Nephron progenitor cell (in vitro differentiated cells): Measurements from ENCODE around the gene TSN.

ENCODE experiments used
- DNase-seq: peaks from one replicate; pipeline ENCODE4 v3.0.0; 2021
- H3K27ac Mint-ChIP-seq: 2 replicates; pipeline ENCODE4 v1.8.0; 2021; ENCODE audit warnings: mild to moderate bottlenecking, moderate library complexity, mixed read lengths
- H3K27me3 Mint-ChIP-seq: 2 replicates; pipeline ENCODE4 v1.8.0; 2021; ENCODE audit warnings: mild to moderate bottlenecking, low read depth, mixed read lengths; ENCODE audit not compliant: poor library complexity
- H3K36me3 Mint-ChIP-seq: 2 replicates; pipeline ENCODE4 v1.8.0; 2021; ENCODE audit warnings: low read depth, mixed read lengths
- H3K4me1 Mint-ChIP-seq: 2 replicates; pipeline ENCODE4 v1.8.0; 2021; ENCODE audit warnings: mixed read lengths
- H3K4me3 Mint-ChIP-seq: 2 replicates; pipeline ENCODE4 v1.8.0; 2021; ENCODE audit warnings: mild to moderate bottlenecking, moderate library complexity, mixed read lengths
- H3K9me3 Mint-ChIP-seq: 2 replicates; pipeline ENCODE4 v1.8.0; 2021; ENCODE audit warnings: mild to moderate bottlenecking, moderate library complexity, mixed read lengths
- CTCF ChIP-seq: fragments of 200-600 bp; sonication (generic); IDR thresholded peaks from 2 replicates; pipeline ENCODE4 v1.5.0; 2021; ENCODE audit warnings: antibody characterized with exemption

The TSN gene

GRCh38 chr2:121783180-121783579, 27.7 kb downstream of the TSN start:
- Mint-ChIP-seq H3K36me3 (no peaks in the 10 kb centered on the region), H3K4me3 (no peak overlapping the region), H3K4me1 (no peaks in the 10 kb centered on the region), H3K27ac (no peak overlapping the region), H3K27me3 (peaks cover 8% of the 10 kb centered on the region), H3K9me3 (peaks cover under 1% of the 10 kb centered on the region)
- DNase-seq = no peak
- no peak for TF ChIP-seq CTCF

GRCh38 chr2:121788685-121789084, 33.2 kb downstream of the TSN start:
- Mint-ChIP-seq H3K36me3 (no peaks in the 10 kb centered on the region), H3K4me1 (peaks cover 5% of the 10 kb centered on the region), H3K9me3 (peaks cover 7% of the 10 kb centered on the region), H3K27ac (no peak overlapping the region), H3K27me3 (peaks cover 17% of the 10 kb centered on the region), H3K4me3 (no peak overlapping the region)
- TF ChIP-seq CTCF = no peak
- no peak for DNase-seq

GRCh38 chr2:121790276-121790956, 35.0 kb downstream of the TSN start:
- peaks cover 7% of the 10 kb centered on the region for H3K9me3 Mint-ChIP-seq
- no peak overlapping the region for H3K4me3 Mint-ChIP-seq
- no peak for DNase-seq
- peaks cover 5% of the 10 kb centered on the region for H3K4me1 Mint-ChIP-seq
- H3K27me3 Mint-ChIP-seq = peaks cover 18% of the 10 kb centered on the region
- no peak overlapping the region for H3K27ac Mint-ChIP-seq
- no peaks in the 10 kb centered on the region for H3K36me3 Mint-ChIP-seq
- TF ChIP-seq CTCF = no peak

- H3K4me1 Mint-ChIP-seq = peaks cover 5% of the 10 kb centered on the region
- no peak for TF ChIP-seq CTCF
- no peak overlapping the region for H3K4me3 Mint-ChIP-seq
These were observed 35.8 kb downstream of the TSN start for GRCh38 chr2:121791290-121791689.

GRCh38 chr2:121791801-121792221, 36.4 kb downstream of the TSN start:
- no peak for TF ChIP-seq CTCF
- H3K4me1 Mint-ChIP-seq = peaks cover 5% of the 10 kb centered on the region
- no peak overlapping the region for H3K4me3 Mint-ChIP-seq
- H3K36me3 Mint-ChIP-seq = no peaks in the 10 kb centered on the region
- peaks cover 7% of the 10 kb centered on the region for H3K9me3 Mint-ChIP-seq
- H3K27ac Mint-ChIP-seq = no peak overlapping the region
- peaks cover 19% of the 10 kb centered on the region for H3K27me3 Mint-ChIP-seq
- no peak for DNase-seq

More at GRCh38 chr2:121791290-121791689, 35.8 kb downstream of the TSN start:
- no peaks in the 10 kb centered on the region for H3K36me3 Mint-ChIP-seq
- DNase-seq = no peak
- H3K9me3 Mint-ChIP-seq = peaks cover 7% of the 10 kb centered on the region
- H3K27ac Mint-ChIP-seq = no peak overlapping the region
- H3K27me3 Mint-ChIP-seq = peaks cover 19% of the 10 kb centered on the region

- DNase-seq = no peak
- TF ChIP-seq CTCF = no peak
- Mint-ChIP-seq H3K27me3 (peaks cover 23% of the 10 kb centered on the region), H3K9me3 (peaks cover under 1% of the 10 kb centered on the region), H3K36me3 (no peaks in the 10 kb centered on the region), H3K4me1 (peaks cover 5% of the 10 kb centered on the region), H3K27ac (no peak overlapping the region), H3K4me3 (no peak overlapping the region)
These were observed 38.4 kb downstream of the TSN start for GRCh38 chr2:121793816-121794215.
